ENCODE measurements around the gene RFX6.

RFX6 gene

GRCh38 chr6:116888732-116889360 is 11.8 kb downstream of the RFX6 start:
- no peak for DNase-seq (ENCODE audit: low spot score)

- no peak for DNase-seq (ENCODE audit: low spot score)
Measured at GRCh38 chr6:116894669-116895068, 17.6 kb downstream of the RFX6 start.

- no peak for DNase-seq (ENCODE audit: low spot score)
Measured at GRCh38 chr6:116895935-116896334, 18.9 kb downstream of the RFX6 start.

- DNase-seq (ENCODE audit: low spot score) = no peak
Measured at GRCh38 chr6:116902634-116903033, 25.6 kb downstream of the RFX6 start.

- DNase-seq (ENCODE audit: low spot score) = no peak
Measured at GRCh38 chr6:116922853-116923548, 46.0 kb downstream of the RFX6 start.

GRCh38 chr6:116924245-116924644 is 47.2 kb downstream of the RFX6 start:
- DNase-seq (ENCODE audit: low spot score) = no peak

- no peak for DNase-seq (ENCODE audit: low spot score)
Measured at GRCh38 chr6:116925088-116925794, 48.2 kb downstream of the RFX6 start.

GRCh38 chr6:116928677-116929076 is 51.6 kb downstream of the RFX6 start:
- no peak for DNase-seq (ENCODE audit: low spot score)

GRCh38 chr6:116929825-116930224 is 52.8 kb downstream of the RFX6 start:
- no peak for DNase-seq (ENCODE audit: low spot score)

- DNase-seq (ENCODE audit: low spot score) = no peak
Measured at GRCh38 chr6:116931456-116931855, 54.4 kb downstream of the RFX6 start.

GRCh38 chr6:116932496-116932895 is 55.5 kb downstream of the RFX6 start:
- DNase-seq (ENCODE audit: low spot score) = no peak

GRCh38 chr6:116933485-116933884 is 56.4 kb downstream of the RFX6 start:
- no peak for DNase-seq (ENCODE audit: low spot score)

- no peak for DNase-seq (ENCODE audit: low spot score)
Measured at GRCh38 chr6:116938305-116938704, 61.3 kb downstream of the RFX6 start.

- DNase-seq (ENCODE audit: low spot score) = no peak
Measured at GRCh38 chr6:116941727-116942126, 64.7 kb downstream of the RFX6 start.

- no peak for DNase-seq (ENCODE audit: low spot score)
Measured at GRCh38 chr6:116945809-116946208, 68.8 kb downstream of the RFX6 start.

- no peak for DNase-seq (ENCODE audit: low spot score)
Measured at GRCh38 chr6:116948533-116949304, 71.7 kb downstream of the RFX6 start.

GRCh38 chr6:116949964-116950363 is 72.9 kb downstream of the RFX6 start:
- no peak for DNase-seq (ENCODE audit: low spot score)

GRCh38 chr6:116954335-116954734 is 77.3 kb downstream of the RFX6 start:
- no peak for DNase-seq (ENCODE audit: low spot score)

GRCh38 chr6:116954938-116955337 is 77.9 kb downstream of the RFX6 start:
- no peak for DNase-seq (ENCODE audit: low spot score)

GRCh38 chr6:116955773-116956172 is 78.7 kb downstream of the RFX6 start:
- no peak for DNase-seq (ENCODE audit: low spot score)

GRCh38 chr6:116963972-116964371 is 86.9 kb downstream of the RFX6 start:
- DNase-seq (ENCODE audit: low spot score) = no peak

All from AG08396 (cell line).